SJSA1 (cell line): ENCODE data around the gene EPB41L4B. TPM values are rescaled to one million over a fixed set of nuclear protein-coding genes. Genes with fewer than 3 reads are reported as not detected.

Experiments used
- DNase-seq, 2 experiments: peaks; one replicate each; pipeline ENCODE4 v3.0.0-alpha.2; 2015 to 2020; ENCODE audit warnings: low spot score in 2 of 2, low read depth in 1 of 2
- H3K27ac ChIP-seq: fragments of 250-450 bp; sonication (Bioruptor Pico); 2 replicates; pipeline ENCODE4 v1.5.1; 2020; ENCODE audit warnings: mild to moderate bottlenecking, moderate library complexity
- H3K27me3 ChIP-seq: fragments of 250-450 bp; sonication (Bioruptor Pico); replicated peaks from 2 replicates; pipeline ENCODE4 v1.5.1; 2020; ENCODE audit warnings: mild to moderate bottlenecking, moderate library complexity
- H3K36me3 ChIP-seq: fragments of 250-450 bp; sonication (Bioruptor Pico); 2 replicates; pipeline ENCODE4 v1.5.1; 2020; ENCODE audit warnings: mild to moderate bottlenecking
- H3K4me1 ChIP-seq: fragments of 250-450 bp; sonication (Bioruptor Pico); replicated peaks from 2 replicates; pipeline ENCODE4 v1.6.1; 2021; ENCODE audit warnings: mild to moderate bottlenecking
- H3K4me3 ChIP-seq: fragments of 250-450 bp; sonication (Bioruptor Pico); 2 replicates; pipeline ENCODE4 v1.5.1; 2020; ENCODE audit warnings: mild to moderate bottlenecking
- H3K9me3 ChIP-seq: fragments of 250-450 bp; sonication (Bioruptor Pico); replicated peaks from 2 replicates; pipeline ENCODE4 v1.5.1; 2020; ENCODE audit warnings: mild to moderate bottlenecking
- total RNA-seq: library from RNA; depleted of rRNA; stranded (reverse); fragments of >200 nt; shearing (Covaris generic); gene quantifications from 2 replicates; pipeline ENCODE4 v1.2.3, GENCODE V29; 2014

Gene EPB41L4B
- total RNA-seq, 1 experiment from 2014 or later, result 4.1 TPM

- Histone ChIP-seq H3K27me3 (no peaks in the 10 kb centered on the region), H3K4me3 (no peak overlapping the region), H3K9me3 (no peaks in the 10 kb centered on the region), H3K36me3 (no peaks in the 10 kb centered on the region), H3K4me1 (no peaks in the 10 kb centered on the region), H3K27ac (no peak overlapping the region)
- no peak for DNase-seq
These were observed 15.1 kb upstream of the EPB41L4B start for GRCh38 chr9:109335929-109336328.

- Histone ChIP-seq H3K4me1 (no peaks in the 10 kb centered on the region), H3K27me3 (no peaks in the 10 kb centered on the region), H3K27ac (no peak overlapping the region), H3K4me3 (no peak overlapping the region), H3K9me3 (no peaks in the 10 kb centered on the region), H3K36me3 (no peaks in the 10 kb centered on the region)
- no peak for DNase-seq
These were observed 14.3 kb upstream of the EPB41L4B start for GRCh38 chr9:109335121-109335520.

GRCh38 chr9:109331353-109331752, 10.5 kb upstream of the EPB41L4B start:
- no peaks in the 10 kb centered on the region for H3K27me3 ChIP-seq
- no peak overlapping the region for H3K27ac ChIP-seq
- DNase-seq, result no peak
- no peaks in the 10 kb centered on the region for H3K36me3 ChIP-seq
- H3K4me3 ChIP-seq, result no peak overlapping the region
- peaks cover 24% of the 10 kb centered on the region for H3K4me1 ChIP-seq
- no peaks in the 10 kb centered on the region for H3K9me3 ChIP-seq

GRCh38 chr9:109329638-109330258, 8.9 kb upstream of the EPB41L4B start:
- Histone ChIP-seq H3K36me3 (no peaks in the 10 kb centered on the region), H3K4me1 (peaks cover 27% of the 10 kb centered on the region), H3K4me3 (no peak overlapping the region), H3K27ac (peak overlapping the region; percentile 51), H3K27me3 (no peaks in the 10 kb centered on the region), H3K9me3 (no peaks in the 10 kb centered on the region)
- no peak for DNase-seq

GRCh38 chr9:109328978-109329637, 8.2 kb upstream of the EPB41L4B start:
- peak; percentile 52 to 64 for DNase-seq
- no peaks in the 10 kb centered on the region for H3K27me3 ChIP-seq
- H3K4me3 ChIP-seq, result no peak overlapping the region

GRCh38 chr9:109325089-109325488, 4.2 kb upstream of the EPB41L4B start:
- Histone ChIP-seq H3K4me1 (peaks cover 31% of the 10 kb centered on the region), H3K4me3 (no peak overlapping the region), H3K9me3 (no peaks in the 10 kb centered on the region), H3K27me3 (no peaks in the 10 kb centered on the region), H3K36me3 (no peaks in the 10 kb centered on the region), H3K27ac (no peak overlapping the region)
- DNase-seq, result no peak

More at GRCh38 chr9:109328978-109329637, 8.2 kb upstream of the EPB41L4B start:
- Histone ChIP-seq H3K36me3 (no peaks in the 10 kb centered on the region), H3K9me3 (no peaks in the 10 kb centered on the region), H3K4me1 (peaks cover 27% of the 10 kb centered on the region), H3K27ac (peak overlapping the region; percentile 51)

GRCh38 chr9:109323771-109324170, 2.9 kb upstream of the EPB41L4B start:
- Histone ChIP-seq H3K36me3 (no peaks in the 10 kb centered on the region), H3K4me3 (no peak overlapping the region), H3K9me3 (no peaks in the 10 kb centered on the region), H3K27me3 (no peaks in the 10 kb centered on the region), H3K27ac (no peak overlapping the region), H3K4me1 (peaks cover 27% of the 10 kb centered on the region)
- no peak for DNase-seq

GRCh38 chr9:109321727-109322126, 868 bp upstream of the EPB41L4B start:
- no peak for DNase-seq
- no peaks in the 10 kb centered on the region for H3K27me3 ChIP-seq

GRCh38 chr9:109320331-109320741, 523 bp downstream of the EPB41L4B start:
- H3K27me3 ChIP-seq, result no peaks in the 10 kb centered on the region
- H3K4me1 ChIP-seq, result peaks cover 10% of the 10 kb centered on the region
- no peak for DNase-seq
- H3K36me3 ChIP-seq, result no peaks in the 10 kb centered on the region
- H3K9me3 ChIP-seq, result no peaks in the 10 kb centered on the region
- peak overlapping the region; percentile 55 for H3K4me3 ChIP-seq
- H3K27ac ChIP-seq, result no peak overlapping the region

More at GRCh38 chr9:109321727-109322126, 868 bp upstream of the EPB41L4B start:
- no peaks in the 10 kb centered on the region for H3K9me3 ChIP-seq
- peaks cover 16% of the 10 kb centered on the region for H3K4me1 ChIP-seq
- no peak overlapping the region for H3K4me3 ChIP-seq
- H3K36me3 ChIP-seq, result no peaks in the 10 kb centered on the region
- H3K27ac ChIP-seq, result no peak overlapping the region

GRCh38 chr9:109319626-109320241, 1.1 kb downstream of the EPB41L4B start:
- H3K36me3 ChIP-seq, result no peaks in the 10 kb centered on the region

GRCh38 chr9:109319017-109319625, 1.7 kb downstream of the EPB41L4B start:
- no peaks in the 10 kb centered on the region for H3K27me3 ChIP-seq
- no peak overlapping the region for H3K27ac ChIP-seq
- H3K4me1 ChIP-seq, result peaks cover 10% of the 10 kb centered on the region
- no peak for DNase-seq
- H3K9me3 ChIP-seq, result no peaks in the 10 kb centered on the region
- H3K36me3 ChIP-seq, result no peaks in the 10 kb centered on the region
- H3K4me3 ChIP-seq, result no peak overlapping the region

More at GRCh38 chr9:109319626-109320241, 1.1 kb downstream of the EPB41L4B start:
- DNase-seq, result peak in 1 of 2 experiments; percentile 42
- Histone ChIP-seq H3K27me3 (no peaks in the 10 kb centered on the region), H3K4me3 (peak overlapping the region; percentile 55), H3K9me3 (no peaks in the 10 kb centered on the region), H3K27ac (no peak overlapping the region), H3K4me1 (peaks cover 10% of the 10 kb centered on the region)

GRCh38 chr9:109317979-109318741, 2.7 kb downstream of the EPB41L4B start:
- no peak overlapping the region for H3K4me3 ChIP-seq
- no peak overlapping the region for H3K27ac ChIP-seq
- peaks cover 10% of the 10 kb centered on the region for H3K4me1 ChIP-seq
- DNase-seq, result no peak
- H3K9me3 ChIP-seq, result no peaks in the 10 kb centered on the region
- no peaks in the 10 kb centered on the region for H3K36me3 ChIP-seq
- no peaks in the 10 kb centered on the region for H3K27me3 ChIP-seq

- no peak overlapping the region for H3K4me3 ChIP-seq
- no peak for DNase-seq
- H3K9me3 ChIP-seq, result no peaks in the 10 kb centered on the region
- no peaks in the 10 kb centered on the region for H3K36me3 ChIP-seq
- no peak overlapping the region for H3K27ac ChIP-seq
- peaks cover 10% of the 10 kb centered on the region for H3K4me1 ChIP-seq
- no peaks in the 10 kb centered on the region for H3K27me3 ChIP-seq
These were observed 3.4 kb downstream of the EPB41L4B start for GRCh38 chr9:109317311-109317978.
